Mesenchymal stem cell (in vitro differentiated cells and primary cell): Measurements from ENCODE around the gene LPAR3.

ENCODE experiments used
- DNase-seq: peaks from one replicate; pipeline ENCODE4 v3.0.0-alpha.2; 2013
- H2AFZ ChIP-seq: one replicate; pipeline ENCODE4 v1.6.1; 2013; ENCODE audit warnings: low read depth, mild to moderate bottlenecking, control low read depth, inconsistent platforms, low read length, moderate library complexity
- H2AK5ac ChIP-seq: 2 replicates; pipeline ENCODE4 v1.6.1; 2013; ENCODE audit warnings: low read length, moderate library complexity, mild to moderate bottlenecking, inconsistent platforms; ENCODE audit not compliant: severe bottlenecking
- H2BK120ac ChIP-seq: one replicate; pipeline ENCODE4 v1.6.1; 2013; ENCODE audit warnings: low read depth, mild to moderate bottlenecking, inconsistent platforms, low read length, moderate library complexity
- H2BK12ac ChIP-seq, 2 experiments: one replicate each; pipeline ENCODE4 v1.6.1; 2013; ENCODE audit warnings: inconsistent platforms in 2 of 2, low read length in 2 of 2, mild to moderate bottlenecking in 2 of 2, moderate library complexity in 2 of 2, control low read depth in 1 of 2
- H2BK15ac ChIP-seq: one replicate; pipeline ENCODE4 v1.6.1; 2013; ENCODE audit warnings: mild to moderate bottlenecking, low read depth, inconsistent platforms; ENCODE audit not compliant: poor library complexity, severe bottlenecking
- H2BK5ac ChIP-seq: 2 replicates; pipeline ENCODE4 v1.6.1; 2013; ENCODE audit warnings: low read depth, mild to moderate bottlenecking, low read length, control low read depth, inconsistent platforms; ENCODE audit not compliant: poor library complexity, severe bottlenecking
- H3K14ac ChIP-seq, 2 experiments: one replicate each; pipeline ENCODE4 v1.6.1; 2013; ENCODE audit warnings: inconsistent platforms in 2 of 2, low read length in 2 of 2, control low read depth in 1 of 2, mild to moderate bottlenecking in 1 of 2, moderate library complexity in 1 of 2
- H3K18ac ChIP-seq, 2 experiments: one replicate each; pipeline ENCODE4 v1.6.1; 2013; ENCODE audit warnings: inconsistent platforms in 2 of 2, low read length in 2 of 2, control low read depth in 1 of 2, low read depth in 1 of 2, mild to moderate bottlenecking in 1 of 2
- H3K23ac ChIP-seq, 2 experiments: one replicate each; pipeline ENCODE4 v1.6.1; 2013; ENCODE audit warnings: inconsistent platforms in 2 of 2, low read length in 2 of 2, mild to moderate bottlenecking in 2 of 2, moderate library complexity in 2 of 2, control low read depth in 1 of 2
- H3K27ac ChIP-seq: 2 replicates; pipeline ENCODE4 v1.5.1; 2013; ENCODE audit warnings: mild to moderate bottlenecking, moderate library complexity, low read length, control low read depth, inconsistent platforms; ENCODE audit not compliant: poor library complexity, severe bottlenecking
- H3K27me3 ChIP-seq, 2 experiments: 2 replicates each; pipeline versions ENCODE4 v1.6.1 to v1.7.0; 2013; ENCODE audit warnings: low read length in 2 of 2, mild to moderate bottlenecking in 2 of 2, moderate library complexity in 2 of 2, control low read depth in 1 of 2, inconsistent platforms in 1 of 2; ENCODE audit not compliant: control insufficient read depth in 1 of 2, insufficient read depth in 1 of 2
- H3K36me3 ChIP-seq, 2 experiments: 2 replicates each; pipeline versions ENCODE4 v1.6.1 to v1.7.0; 2013; ENCODE audit warnings: low read length in 2 of 2, control low read depth in 1 of 2, inconsistent platforms in 1 of 2, low read depth in 1 of 2, mild to moderate bottlenecking in 1 of 2; ENCODE audit not compliant: insufficient read depth in 2 of 2, control insufficient read depth in 1 of 2
- H3K4ac ChIP-seq, 2 experiments: one replicate each; pipeline ENCODE4 v1.6.1; 2013; ENCODE audit warnings: inconsistent platforms in 2 of 2, low read length in 2 of 2, mild to moderate bottlenecking in 2 of 2, moderate library complexity in 2 of 2, control low read depth in 1 of 2, low read depth in 1 of 2
- H3K4me1 ChIP-seq: 2 replicates; pipeline ENCODE4 v1.6.1; 2013; ENCODE audit warnings: low read depth, low read length, control low read depth; ENCODE audit not compliant: control insufficient read depth, insufficient read depth
- H3K4me2 ChIP-seq: 2 replicates; pipeline ENCODE4 v1.6.1; 2013; ENCODE audit warnings: low read length, mild to moderate bottlenecking, inconsistent platforms; ENCODE audit not compliant: poor library complexity, severe bottlenecking
- H3K4me3 ChIP-seq, 2 experiments: 2 replicates each; pipeline versions ENCODE4 v1.5.1 to v1.7.0; 2013; ENCODE audit warnings: low read length in 2 of 2, mild to moderate bottlenecking in 2 of 2, control low read depth in 1 of 2, low read depth in 1 of 2; ENCODE audit not compliant: insufficient read depth in 1 of 2
- H3K79me1 ChIP-seq: replicated peaks from 2 replicates; pipeline ENCODE4 v1.6.1; 2013; ENCODE audit warnings: mild to moderate bottlenecking, control low read depth, low read length, inconsistent platforms; ENCODE audit not compliant: poor library complexity, severe bottlenecking
- H3K9ac ChIP-seq: 2 replicates; pipeline ENCODE4 v1.7.0; 2013; ENCODE audit warnings: mild to moderate bottlenecking, low read length, moderate library complexity
- H3K9me3 ChIP-seq: 2 replicates; pipeline ENCODE4 v1.7.0; 2013; ENCODE audit warnings: mild to moderate bottlenecking, low read length; ENCODE audit not compliant: control insufficient read depth
- H4K8ac ChIP-seq: one replicate; pipeline ENCODE4 v1.6.1; 2013; ENCODE audit warnings: inconsistent platforms, mild to moderate bottlenecking, low read length, moderate library complexity
- H4K91ac ChIP-seq: one replicate; pipeline ENCODE4 v1.6.1; 2013; ENCODE audit warnings: mild to moderate bottlenecking, low read length, inconsistent platforms
- WGBS: methylation state at CpG from one replicate; pipeline ENCODE4 v1.1.7; 2013; ENCODE audit warnings: mixed read lengths; 5-methylcytosine and 5-hydroxymethylcytosine counted together

Gene LPAR3

DNA sequence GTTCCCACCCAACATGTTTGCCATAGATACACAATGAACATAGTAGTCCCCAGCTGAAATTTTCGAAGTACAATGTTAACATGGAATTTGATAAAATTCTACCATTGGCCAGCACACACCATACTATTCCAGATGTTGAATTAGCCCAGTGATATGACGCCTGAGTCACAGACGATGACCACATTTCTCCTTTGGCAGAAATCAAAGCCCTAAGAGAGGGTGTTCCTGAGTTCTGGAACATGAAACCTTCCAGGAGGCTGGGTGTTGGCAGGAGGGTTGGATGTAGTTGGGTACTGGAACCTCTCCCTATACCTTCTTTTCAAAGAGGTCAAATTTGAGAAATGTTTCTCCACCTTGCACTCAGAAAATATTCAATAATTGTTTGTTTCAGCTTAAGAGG lies 37.8 kb downstream of the LPAR3 start:
- H3K36me3 ChIP-seq = no peaks in the 10 kb centered on the region
- peaks cover 3% of the 10 kb centered on the region for H3K4me1 ChIP-seq
- no peak overlapping the region for H3K23ac ChIP-seq
- H3K9me3 ChIP-seq = no peaks in the 10 kb centered on the region
- no peak overlapping the region for H3K4ac ChIP-seq
- H4K91ac ChIP-seq = no peak overlapping the region
- DNase-seq = peak; percentile 24
- no peak overlapping the region for H3K4me3 ChIP-seq
- H2AFZ ChIP-seq = no peak overlapping the region
- H3K18ac ChIP-seq = peak overlapping the region; percentile 34 to 63
- H3K9ac ChIP-seq = no peak overlapping the region
- no peak overlapping the region for H2BK120ac ChIP-seq
- no peak overlapping the region for H3K14ac ChIP-seq
- H3K27ac ChIP-seq = no peak overlapping the region
- H4K8ac ChIP-seq = no peak overlapping the region
- no peaks in the 10 kb centered on the region for H3K79me1 ChIP-seq
- H3K27me3 ChIP-seq = no peaks in the 10 kb centered on the region
- H2BK12ac ChIP-seq = peak overlapping the region; percentile 24 to 69
- no peak overlapping the region for H2BK5ac ChIP-seq
- no peak overlapping the region for H3K4me2 ChIP-seq
- no peak overlapping the region for H2AK5ac ChIP-seq
- 94% methylated on average over 3 of the region's 3 CpGs for WGBS
- no peak overlapping the region for H2BK15ac ChIP-seq

GRCh38 chr1:84853741-84854721 lies 39.0 kb downstream of the LPAR3 start:
- no peak overlapping the region for H2BK5ac ChIP-seq
- H3K23ac ChIP-seq = no peak overlapping the region
- peak overlapping the region in 1 of 2 experiments; percentile 35 for H3K18ac ChIP-seq
- peak; percentile 82 for DNase-seq
- peak overlapping the region in 1 of 2 experiments; percentile 30 for H2BK12ac ChIP-seq
- no peak overlapping the region for H2BK120ac ChIP-seq
- H3K4ac ChIP-seq = peak overlapping the region in 1 of 2 experiments; percentile 4
- H3K4me2 ChIP-seq = no peak overlapping the region
- no peaks in the 10 kb centered on the region for H3K36me3 ChIP-seq
- no peak overlapping the region for H3K27ac ChIP-seq
- no peaks in the 10 kb centered on the region for H3K9me3 ChIP-seq
- H4K91ac ChIP-seq = no peak overlapping the region
- H3K27me3 ChIP-seq = no peaks in the 10 kb centered on the region
- H2AFZ ChIP-seq = no peak overlapping the region
- peak overlapping the region; percentile 45 for H4K8ac ChIP-seq
- no peak overlapping the region for H3K14ac ChIP-seq
- H3K9ac ChIP-seq = no peak overlapping the region
- no peak overlapping the region for H2AK5ac ChIP-seq
- WGBS = 38% methylated on average over 2 of the region's 2 CpGs
- peak overlapping the region; percentile 41 for H2BK15ac ChIP-seq
- no peak overlapping the region for H3K4me3 ChIP-seq
- no peaks in the 10 kb centered on the region for H3K79me1 ChIP-seq
- H3K4me1 ChIP-seq = peaks cover 3% of the 10 kb centered on the region

DNA sequence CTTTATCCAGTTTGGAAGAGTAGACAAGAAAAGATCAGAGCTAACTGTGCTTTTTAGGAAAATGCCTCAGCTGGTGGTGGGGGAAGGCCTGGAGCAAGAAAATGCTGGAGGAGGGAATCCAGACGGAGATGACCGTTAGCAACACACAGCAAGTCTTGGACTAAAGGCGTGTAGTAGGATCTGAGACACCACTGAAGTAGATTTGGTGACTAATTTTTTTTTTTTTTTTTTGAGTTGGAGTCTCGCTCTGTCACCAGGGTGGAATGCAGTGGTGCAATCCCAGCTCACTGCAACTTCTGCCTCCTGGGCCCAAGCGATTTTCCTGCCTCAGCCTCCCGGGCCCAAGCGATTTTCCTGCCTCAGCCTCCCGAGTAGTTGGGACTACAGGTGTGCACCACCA lies 41.2 kb downstream of the LPAR3 start:
- Histone ChIP-seq H3K18ac (no peak overlapping the region), H2BK12ac (peak overlapping the region in 1 of 2 experiments; percentile 80), H3K27me3 (no peaks in the 10 kb centered on the region), H2BK15ac (no peak overlapping the region), H2AFZ (no peak overlapping the region), H3K4ac (peak overlapping the region in 1 of 2 experiments; percentile 45), H3K14ac (no peak overlapping the region), H3K27ac (peak overlapping the region; percentile 13), H4K8ac (no peak overlapping the region), H3K79me1 (no peaks in the 10 kb centered on the region), H2BK120ac (no peak overlapping the region), H2BK5ac (no peak overlapping the region), H2AK5ac (no peak overlapping the region), H3K23ac (no peak overlapping the region), H3K4me1 (peaks cover 11% of the 10 kb centered on the region), H4K91ac (no peak overlapping the region), H3K4me3 (no peak overlapping the region), H3K4me2 (no peak overlapping the region), H3K9ac (no peak overlapping the region), H3K9me3 (no peaks in the 10 kb centered on the region), H3K36me3 (no peaks in the 10 kb centered on the region)
- peak; percentile 90 for DNase-seq
- WGBS = 37% methylated on average over 7 of the region's 8 CpGs

- Histone ChIP-seq H2BK5ac (no peak overlapping the region), H3K9me3 (no peaks in the 10 kb centered on the region), H3K4me2 (no peak overlapping the region), H2BK12ac (peak overlapping the region in 1 of 2 experiments; percentile 52), H3K18ac (peak overlapping the region in 1 of 2 experiments; percentile 16), H3K14ac (peak overlapping the region in 1 of 2 experiments; percentile 12), H4K8ac (no peak overlapping the region), H3K4me3 (no peak overlapping the region), H2BK15ac (no peak overlapping the region), H3K27me3 (no peaks in the 10 kb centered on the region), H3K4ac (no peak overlapping the region), H3K36me3 (no peaks in the 10 kb centered on the region), H3K79me1 (no peaks in the 10 kb centered on the region), H3K9ac (no peak overlapping the region), H3K23ac (no peak overlapping the region), H3K27ac (no peak overlapping the region), H3K4me1 (peaks cover 11% of the 10 kb centered on the region), H4K91ac (no peak overlapping the region), H2AK5ac (no peak overlapping the region), H2BK120ac (no peak overlapping the region), H2AFZ (no peak overlapping the region)
- 77% methylated on average over 7 of the region's 7 CpGs for WGBS
- no peak for DNase-seq
Observed at GRCh38 chr1:84849357-84849975, 43.5 kb downstream of the LPAR3 start.
